Uterus (tissue), 2 donors: ENCODE data around the gene FTSJ1.

ENCODE experiments used
- CTCF ChIP-seq, 4 experiments: fragments of 200-600 bp in 2 of 4; fragments of 450-650 bp in 2 of 4; sonication (generic) in 2 of 4; IDR thresholded peaks; one replicate each; pipeline ENCODE4 v1.5.1; 2016 to 2019; ENCODE audit warnings: antibody characterized with exemption in 4 of 4, mild to moderate bottlenecking in 2 of 4, moderate library complexity in 1 of 4
- POLR2A ChIP-seq, 2 donors: fragments of 450-650 bp; IDR thresholded peaks; one replicate each; pipeline ENCODE4 v1.6.1; 2016; ENCODE audit warnings: antibody characterized with exemption in 2 of 2, mild to moderate bottlenecking in 1 of 2, moderate library complexity in 1 of 2

GRCh38 chrX:48521353-48522243 lies 45.6 kb downstream of the FTSJ1 start, which contains the start of gene EBP:
- TF ChIP-seq CTCF (IDR thresholded peaks at IDR 0.05), result no peak
- TF ChIP-seq POLR2A (IDR thresholded peaks at IDR 0.05), result peak; percentile 31 to 48
